ENCODE data around the gene FAM78A. TPM values are rescaled to one million over a fixed set of nuclear protein-coding genes. Genes with fewer than 3 reads are reported as not detected.

FAM78A gene
- total and polyA plus RNA-seq, 7 donors = 4.3 to 17.6 (median 11.5) TPM

DNA sequence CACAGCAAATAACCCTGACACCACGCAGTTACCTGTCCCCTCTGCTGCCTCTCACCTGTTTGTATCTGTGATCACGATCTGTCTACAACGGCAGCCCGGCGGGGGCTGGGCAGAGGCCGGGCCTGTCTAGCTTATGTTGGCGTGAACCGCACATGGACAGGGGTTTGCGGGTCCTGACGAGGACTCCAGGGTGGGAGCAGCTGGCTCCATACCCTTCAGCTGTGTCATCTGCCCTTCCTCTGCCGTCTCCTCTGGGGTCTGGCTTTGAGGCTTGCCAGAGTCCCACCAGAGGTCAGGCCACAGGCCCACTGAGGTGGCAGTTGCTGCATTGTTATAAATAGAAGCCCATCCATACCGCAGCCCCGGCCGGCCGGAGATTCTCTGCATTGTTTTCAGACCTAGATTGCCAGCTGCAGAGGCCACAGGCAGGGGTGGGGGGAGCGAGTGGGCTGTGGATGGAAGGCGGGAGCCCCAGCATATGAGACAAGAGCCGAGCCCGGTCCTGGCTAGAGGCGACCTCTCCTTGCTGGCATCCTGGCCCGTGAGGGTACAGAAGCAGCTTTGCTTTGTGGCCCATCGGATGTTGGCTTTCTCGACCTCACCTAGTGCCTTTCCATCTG lies 37.8 kb downstream of the FAM78A start:
- 14 to 21% (median 20%) methylated on average over 21 to 23 of the region's 23 CpGs for WGBS, 3 donors
- ATAC-seq = peak; percentile 57 to 74 (median 70)
- TF ChIP-seq, protein P1, sequence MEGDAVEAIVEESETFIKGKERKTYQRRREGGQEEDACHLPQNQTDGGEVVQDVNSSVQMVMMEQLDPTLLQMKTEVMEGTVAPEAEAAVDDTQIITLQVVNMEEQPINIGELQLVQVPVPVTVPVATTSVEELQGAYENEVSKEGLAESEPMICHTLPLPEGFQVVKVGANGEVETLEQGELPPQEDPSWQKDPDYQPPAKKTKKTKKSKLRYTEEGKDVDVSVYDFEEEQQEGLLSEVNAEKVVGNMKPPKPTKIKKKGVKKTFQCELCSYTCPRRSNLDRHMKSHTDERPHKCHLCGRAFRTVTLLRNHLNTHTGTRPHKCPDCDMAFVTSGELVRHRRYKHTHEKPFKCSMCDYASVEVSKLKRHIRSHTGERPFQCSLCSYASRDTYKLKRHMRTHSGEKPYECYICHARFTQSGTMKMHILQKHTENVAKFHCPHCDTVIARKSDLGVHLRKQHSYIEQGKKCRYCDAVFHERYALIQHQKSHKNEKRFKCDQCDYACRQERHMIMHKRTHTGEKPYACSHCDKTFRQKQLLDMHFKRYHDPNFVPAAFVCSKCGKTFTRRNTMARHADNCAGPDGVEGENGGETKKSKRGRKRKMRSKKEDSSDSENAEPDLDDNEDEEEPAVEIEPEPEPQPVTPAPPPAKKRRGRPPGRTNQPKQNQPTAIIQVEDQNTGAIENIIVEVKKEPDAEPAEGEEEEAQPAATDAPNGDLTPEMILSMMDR (IDR thresholded peaks at IDR 0.05) = no peak
- peak in 1 of 2 donors; percentile 68 for DNase-seq
- Histone ChIP-seq H3K27ac (peak overlapping the region; percentile 66), H3K27me3 (ENCODE audit: insufficient read depth in 3 of 3, low read length in 2 of 3) (no peaks in the 10 kb centered on the region), H3K9me3 (peaks cover 3% of the 10 kb centered on the region), H3K4me1 (peaks cover 27% of the 10 kb centered on the region), H3K4me3 (peak overlapping the region; percentile 15), H3K36me3 (ENCODE audit: insufficient read depth in 1 of 2, low read depth in 1 of 2) (peaks cover 5 to 12% of the 10 kb centered on the region in 2 donors)
- intact Hi-C loops (cut with DNase I) = loop anchor here in 1 of 2 donors (5.0 kb wide), 1 partner anchor 99 kb away; no protein-coding TSS in a partner anchor

DNA sequence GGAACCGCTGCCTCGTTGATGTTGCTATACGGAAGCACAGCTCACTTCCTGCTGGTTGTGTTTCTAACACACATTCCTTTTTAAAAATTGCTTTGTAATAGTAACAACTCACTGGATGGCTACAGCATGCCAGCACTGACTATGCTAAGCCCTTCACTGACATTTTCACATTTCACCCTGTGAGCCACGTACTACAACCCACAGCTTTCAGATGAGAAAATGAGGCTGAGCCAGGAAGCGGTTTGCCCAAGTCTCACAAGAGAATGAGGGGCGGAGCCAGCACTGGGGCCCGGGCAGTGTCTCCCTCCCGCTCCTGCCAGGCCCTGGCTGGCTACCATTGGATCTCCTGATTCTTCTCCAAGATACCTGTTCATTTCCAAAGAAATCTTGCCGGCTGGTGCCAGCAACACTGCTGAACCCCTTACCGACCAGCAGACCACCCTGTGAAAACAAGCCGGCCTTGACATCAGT lies 38.3 kb downstream of the FAM78A start:
- Histone ChIP-seq H3K4me1 (peaks cover 27% of the 10 kb centered on the region), H3K36me3 (ENCODE audit: insufficient read depth in 1 of 2, low read depth in 1 of 2) (peaks cover 5 to 17% of the 10 kb centered on the region in 2 donors), H3K4me3 (peak overlapping the region; percentile 15), H3K27ac (peak overlapping the region; percentile 66), H3K9me3 (peaks cover 2% of the 10 kb centered on the region), H3K27me3 (ENCODE audit: insufficient read depth in 3 of 3, low read length in 2 of 3) (no peaks in the 10 kb centered on the region)
- WGBS, 3 donors = 18 to 27% (median 19%) methylated on average over 11 of the region's 11 CpGs
- ATAC-seq (peak; percentile 66 to 75 (median 72)), DNase-seq (peak; percentile 59 to 82)
- TF ChIP-seq, protein P1 (IDR thresholded peaks at IDR 0.05) = no peak
- intact Hi-C loops (cut with DNase I) = loop anchor here in 1 of 2 donors (5.0 kb wide), 1 partner anchor 99 kb away; no protein-coding TSS in a partner anchor

DNA sequence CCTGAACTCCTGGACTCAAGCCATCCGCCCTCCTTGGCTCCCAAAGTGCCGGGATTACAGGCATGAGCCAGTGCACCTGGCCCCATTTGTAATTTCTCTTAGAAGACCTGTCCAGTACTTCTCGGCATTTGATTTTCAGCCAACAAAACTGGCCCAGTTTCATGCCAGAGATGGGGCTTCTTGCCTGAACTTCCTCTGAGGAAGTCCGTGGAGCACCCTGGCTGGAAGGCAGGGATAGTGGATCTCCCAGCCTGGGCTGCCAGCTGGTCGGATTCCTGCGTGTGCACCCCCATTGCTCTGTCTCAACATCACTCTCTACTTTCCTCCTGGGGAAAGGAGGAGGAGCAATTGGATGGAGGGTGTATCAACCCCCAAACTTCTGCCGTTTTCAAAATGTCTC lies 39.0 kb downstream of the FAM78A start:
- H3K4me3 ChIP-seq = no peak overlapping the region
- peaks cover 27% of the 10 kb centered on the region for H3K4me1 ChIP-seq
- no peak for ATAC-seq
- TF ChIP-seq, protein P1 (IDR thresholded peaks at IDR 0.05) = no peak
- DNase-seq = no peak
- intact Hi-C loops (cut with DNase I) = loop anchor here in 1 of 2 donors (5.0 kb wide), 1 partner anchor 100 kb away; no protein-coding TSS in a partner anchor
- 23 to 30% (median 29%) methylated on average over 7 of the region's 7 CpGs for WGBS, 3 donors
- H3K27ac ChIP-seq = peak overlapping the region; percentile 66
- no peaks in the 10 kb centered on the region for H3K9me3 ChIP-seq
- no peaks in the 10 kb centered on the region for H3K27me3 ChIP-seq (ENCODE audit: insufficient read depth in 3 of 3, low read length in 2 of 3)
- peaks cover 5 to 22% of the 10 kb centered on the region in 2 donors for H3K36me3 ChIP-seq (ENCODE audit: insufficient read depth in 1 of 2, low read depth in 1 of 2)

DNA sequence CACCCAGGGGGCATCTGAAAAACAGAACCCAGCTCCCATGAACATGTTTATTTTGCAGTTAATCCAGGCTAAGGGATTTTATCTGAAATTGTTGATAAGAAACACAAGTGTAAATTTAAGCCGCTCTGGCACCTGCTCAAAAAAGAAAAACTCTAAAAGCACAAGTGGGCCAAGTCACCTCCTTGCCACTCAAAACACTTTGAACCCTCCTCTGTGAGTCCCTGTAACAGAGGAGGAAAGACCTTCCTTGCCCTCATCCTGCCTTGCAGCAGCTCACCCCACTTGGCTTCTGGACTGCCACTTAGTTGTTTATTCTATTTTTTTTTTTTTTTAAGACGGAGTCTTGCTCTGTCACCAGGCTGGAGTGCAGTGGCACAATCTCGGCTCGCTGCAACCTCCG lies 39.5 kb downstream of the FAM78A start:
- no peak overlapping the region for H3K4me3 ChIP-seq
- 70 to 88% (median 76%) methylated on average over 5 of the region's 5 CpGs for WGBS, 3 donors
- no peak overlapping the region for H3K27ac ChIP-seq
- peaks cover 27% of the 10 kb centered on the region for H3K4me1 ChIP-seq
- no peaks in the 10 kb centered on the region for H3K27me3 ChIP-seq (ENCODE audit: insufficient read depth in 3 of 3, low read length in 2 of 3)
- DNase-seq = no peak
- no peaks in the 10 kb centered on the region for H3K9me3 ChIP-seq
- intact Hi-C loops (cut with DNase I) = loop anchor here in 1 of 2 donors (5.0 kb wide), 1 partner anchor 101 kb away; no protein-coding TSS in a partner anchor
- TF ChIP-seq, protein P1 (IDR thresholded peaks at IDR 0.05) = no peak
- peaks cover 5 to 28% of the 10 kb centered on the region in 2 donors for H3K36me3 ChIP-seq (ENCODE audit: insufficient read depth in 1 of 2, low read depth in 1 of 2)
- no peak for ATAC-seq

Measured in psoas muscle (tissue), 8 donors.